Stimulated activated CD4-positive, alpha-beta T cell treated with anti-CD3 and anti-CD28 coated beads, Interleukin-4, amount 100 ng/mL, for 1 hour (primary cell): ENCODE data around the gene SHISA5.
A peak's percentile ranks its signal among the peaks of the same experiment; 100 is the strongest.
"Not testable (repeated sequence)": the region's sequence is repeated elsewhere in the genome, so short reads cannot be mapped to it uniquely, and the experiment has no call there.

ENCODE experiments used
- DNase-seq: peaks from one replicate; pipeline ENCODE4 v3.0.0-alpha.2; 2020

SHISA5 gene

DNA sequence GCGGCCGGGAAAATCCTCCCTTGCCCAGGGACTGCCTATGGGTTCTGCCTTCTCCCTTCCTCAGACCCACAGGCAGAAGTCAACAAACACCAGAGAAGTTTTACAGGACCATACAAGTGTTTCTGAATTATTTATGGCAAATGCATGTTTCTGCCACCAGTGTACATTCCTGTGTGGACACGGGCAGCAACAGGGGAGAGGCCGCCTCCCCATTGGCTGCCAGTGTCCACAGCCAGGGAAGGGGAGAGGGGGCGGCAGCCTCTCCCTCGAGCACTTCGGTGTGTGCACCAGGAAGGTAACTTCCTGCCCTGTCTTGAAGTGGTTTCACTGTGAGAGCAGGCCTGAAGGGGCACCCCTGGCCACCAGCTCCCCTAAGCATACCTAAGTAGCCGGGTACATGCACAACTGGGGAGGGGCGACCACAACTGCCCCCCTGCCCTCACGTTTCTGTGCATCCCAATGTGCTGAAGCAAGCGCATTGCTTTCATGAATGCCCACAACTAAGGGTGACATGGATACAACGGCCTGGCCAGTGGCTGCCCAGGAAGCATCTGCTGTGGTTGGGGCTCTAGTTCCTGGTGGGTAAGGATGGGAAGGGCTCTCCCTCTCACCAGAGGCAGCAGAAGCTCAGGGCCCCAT, 14.8 kb upstream of the SHISA5 start:
- no peak for DNase-seq

DNA sequence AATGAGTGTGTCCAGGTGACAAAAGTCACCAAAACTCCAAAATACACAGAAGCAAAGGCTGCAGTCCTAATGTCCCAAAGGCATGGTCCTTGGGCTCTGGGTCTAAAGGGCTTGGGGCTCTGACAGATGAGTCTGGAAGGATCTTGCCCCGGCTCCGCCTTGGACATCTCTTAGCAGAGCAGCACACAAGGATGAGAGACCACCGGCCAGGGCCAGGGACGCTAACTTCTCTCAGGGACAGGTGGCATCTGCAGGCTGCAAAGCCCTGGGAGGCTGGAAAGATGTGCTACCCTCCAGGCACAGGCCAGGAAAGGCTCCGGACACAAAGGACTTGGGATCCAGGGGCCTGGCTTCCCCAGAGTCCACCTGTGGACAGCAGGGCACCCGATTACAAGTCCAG, 14.1 kb upstream of the SHISA5 start:
- no peak for DNase-seq

- peak; percentile 16 for DNase-seq
Measured at GRCh38 chr3:48516571-48516970, 12.6 kb upstream of the SHISA5 start.

- DNase-seq: no peak
Measured at GRCh38 chr3:48514431-48515227, 10.7 kb upstream of the SHISA5 start.

DNA sequence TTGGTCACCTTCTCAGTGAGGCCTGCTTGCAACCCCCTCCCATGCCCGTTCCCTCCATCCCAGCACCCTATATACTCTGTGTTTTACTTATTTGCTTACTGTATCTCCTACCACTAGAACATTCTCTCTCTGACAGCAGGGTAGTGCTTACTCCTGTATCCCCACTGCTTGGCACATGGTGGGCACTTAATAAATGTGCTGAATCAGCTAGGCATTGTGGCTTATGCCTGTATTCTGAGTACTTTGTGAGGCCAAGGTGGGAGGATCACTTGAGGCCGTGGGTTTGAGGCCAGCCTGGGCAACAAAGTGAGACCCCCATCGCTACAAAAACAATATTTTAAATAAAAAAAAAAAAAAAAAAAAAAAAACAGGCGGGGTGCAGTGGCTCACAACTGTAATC, 7.6 kb upstream of the SHISA5 start:
- no peak for DNase-seq

DNA sequence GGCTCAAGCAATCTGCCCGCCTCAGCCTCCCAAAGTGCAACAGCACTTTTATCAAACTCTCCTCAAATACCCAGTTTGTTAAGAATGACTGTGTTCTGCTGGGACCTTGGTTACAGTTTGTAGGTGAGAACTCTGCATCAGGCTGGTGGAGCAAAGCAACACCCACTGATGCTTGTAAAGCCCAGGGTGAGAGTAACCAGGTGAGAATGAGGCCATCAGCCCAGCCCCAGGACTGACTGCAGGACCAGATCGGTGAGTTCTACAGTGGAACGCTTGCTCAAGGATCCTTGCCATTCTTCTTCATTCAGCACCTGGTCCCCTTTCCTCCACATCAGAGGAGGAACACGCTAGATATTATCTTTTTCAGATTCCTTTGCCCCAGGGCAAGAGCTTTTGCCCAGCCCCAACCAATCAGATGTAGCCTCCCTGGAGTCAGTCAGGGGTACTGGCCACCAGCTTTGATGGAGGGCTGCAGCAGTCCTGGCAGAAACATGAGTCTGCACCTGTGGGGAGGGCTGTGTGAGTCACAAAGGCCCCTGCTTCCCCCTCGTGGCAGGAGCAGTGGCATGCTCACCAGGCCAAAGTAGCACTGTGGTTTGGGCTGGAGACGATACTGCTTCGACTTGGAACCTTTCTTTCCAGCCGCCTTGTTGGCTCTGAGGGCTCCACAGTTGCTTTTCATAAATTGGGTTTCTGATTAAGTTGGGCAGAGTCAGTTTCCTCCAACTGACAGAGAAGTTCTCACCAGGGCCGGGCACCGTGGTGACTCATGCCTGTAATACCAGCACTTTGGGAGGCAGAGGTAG, 3.5 kb upstream of the SHISA5 start:
- DNase-seq: peak; percentile 66

GRCh38 chr3:48505968-48506504, 2.1 kb upstream of the SHISA5 start:
- DNase-seq: no peak

GRCh38 chr3:48505146-48505545, 1.2 kb upstream of the SHISA5 start:
- no peak for DNase-seq

DNA sequence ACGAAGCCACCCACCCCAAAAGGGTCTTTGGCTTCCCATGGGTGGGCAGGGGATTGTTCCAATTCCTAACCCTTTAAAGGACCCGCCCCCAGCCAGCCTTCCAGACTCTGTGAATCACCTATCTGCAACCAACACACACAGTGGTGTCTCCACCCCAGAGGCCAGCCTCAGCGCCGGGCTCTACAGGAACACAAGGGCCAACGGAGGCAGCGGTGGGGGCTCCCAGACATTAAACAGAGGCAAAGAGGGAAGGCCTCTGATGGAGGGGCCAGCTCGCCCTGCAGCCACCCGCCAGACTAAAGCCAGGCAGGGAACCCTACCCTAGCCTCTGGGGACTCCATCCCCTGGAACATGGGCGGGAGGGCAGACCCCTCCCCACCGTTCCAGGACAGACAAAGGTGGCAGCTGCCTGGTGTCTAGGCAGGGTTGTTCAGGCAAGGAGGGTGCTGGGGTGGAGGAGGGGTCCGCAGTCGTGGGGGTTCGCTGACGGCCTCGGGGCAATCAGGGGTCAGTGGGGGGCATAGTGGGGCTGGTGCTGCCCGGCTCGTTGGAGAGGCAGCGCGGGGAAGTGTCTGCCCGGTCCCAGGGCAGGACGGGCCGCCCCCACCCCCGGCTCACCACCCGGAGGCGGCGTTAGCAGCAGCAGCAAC, 448 bp downstream of the SHISA5 start:
- DNase-seq: no peak

DNA sequence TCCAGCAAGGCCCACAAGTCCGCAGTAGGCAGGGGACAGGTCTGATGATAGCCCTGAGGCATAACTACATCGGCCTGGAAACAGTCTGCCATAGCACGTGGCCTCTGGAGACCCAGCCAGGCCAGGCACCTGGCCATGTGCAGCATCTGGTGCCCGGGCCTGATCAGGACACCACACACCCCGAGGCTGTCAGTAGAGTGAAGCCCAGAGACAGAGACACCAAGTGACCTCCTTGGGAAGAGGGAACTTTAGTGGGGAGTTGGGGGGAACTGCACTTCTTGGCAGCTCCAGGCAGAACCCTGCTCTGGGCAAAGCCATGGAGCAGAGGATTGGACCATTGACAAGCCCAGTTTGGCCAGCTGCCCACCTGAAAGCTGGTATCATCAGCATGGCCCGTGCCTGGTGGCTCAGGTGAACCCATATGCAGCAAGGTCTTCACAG, 1.2 kb downstream of the SHISA5 start:
- DNase-seq: no peak

- no peak for DNase-seq
Measured at GRCh38 chr3:48502121-48502520, 1.9 kb downstream of the SHISA5 start.

DNA sequence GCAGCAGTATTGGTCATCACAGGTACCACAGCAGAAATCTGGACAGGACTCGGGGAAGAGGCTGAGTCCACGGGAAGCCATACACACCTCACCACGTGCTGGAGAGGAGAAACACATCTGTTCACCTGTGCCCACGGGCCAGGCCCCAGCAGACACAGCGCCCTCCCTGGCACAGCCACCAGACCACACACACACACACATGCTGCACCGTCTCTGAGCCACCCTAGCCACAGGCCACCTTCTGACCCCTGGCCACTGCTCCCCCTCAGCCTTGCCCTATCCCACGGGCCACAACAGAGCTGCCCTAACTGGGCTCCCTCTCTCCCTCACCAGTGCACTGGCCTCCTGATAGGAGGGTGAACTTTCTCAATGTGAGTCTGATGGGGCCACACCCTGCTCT, 2.8 kb downstream of the SHISA5 start:
- DNase-seq: no peak

DNA sequence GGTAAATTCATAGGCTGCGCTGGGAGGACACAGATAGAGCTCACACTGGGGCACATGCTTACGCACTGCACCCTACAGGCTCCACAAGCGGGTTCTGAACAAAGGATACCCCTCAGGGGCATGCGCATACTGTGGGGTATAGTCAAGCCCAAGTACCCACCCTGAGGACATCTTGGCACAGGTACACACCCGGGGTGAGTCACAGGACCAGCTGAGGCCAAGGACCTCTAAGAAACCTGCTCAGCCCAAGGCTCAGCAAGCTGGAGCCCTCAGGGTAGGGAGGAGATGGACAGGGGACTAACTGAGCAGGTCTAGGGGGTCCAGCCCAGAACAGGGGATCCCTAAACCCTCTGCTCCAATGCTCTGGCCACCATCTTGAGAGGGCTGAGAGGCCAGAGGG, 3.3 kb downstream of the SHISA5 start:
- DNase-seq: no peak

- DNase-seq: no peak
Measured at GRCh38 chr3:48493203-48493501, 10.8 kb downstream of the SHISA5 start.

- no peak for DNase-seq
Measured at GRCh38 chr3:48492461-48493202, 11.3 kb downstream of the SHISA5 start.

GRCh38 chr3:48486952-48487351, 17.0 kb downstream of the SHISA5 start:
- DNase-seq: no peak

DNA sequence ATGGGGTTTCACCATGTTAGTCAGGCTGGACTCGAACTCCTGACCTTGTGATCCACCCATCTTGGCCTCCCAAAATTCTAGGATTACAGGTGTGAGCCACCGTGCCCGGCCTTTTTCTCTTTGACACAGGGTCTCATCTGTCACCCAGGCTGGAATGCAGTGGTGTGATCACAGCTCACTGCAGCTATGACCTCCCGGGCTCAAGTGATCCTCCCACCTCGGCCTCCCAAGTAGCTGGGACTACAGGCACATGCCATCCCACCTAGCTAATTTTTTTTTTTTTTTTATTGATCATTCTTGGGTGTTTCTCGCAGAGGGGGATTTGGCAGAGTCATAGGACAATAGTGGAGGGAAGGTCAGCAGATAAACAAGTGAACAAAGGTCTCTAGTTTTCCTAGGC, 21.2 kb downstream of the SHISA5 start:
- not testable (repeated sequence) for DNase-seq

GRCh38 chr3:48480891-48481290, 23.1 kb downstream of the SHISA5 start:
- DNase-seq: not testable (repeated sequence)

GRCh38 chr3:48478626-48479555, 25.1 kb downstream of the SHISA5 start:
- peak; percentile 43 for DNase-seq

DNA sequence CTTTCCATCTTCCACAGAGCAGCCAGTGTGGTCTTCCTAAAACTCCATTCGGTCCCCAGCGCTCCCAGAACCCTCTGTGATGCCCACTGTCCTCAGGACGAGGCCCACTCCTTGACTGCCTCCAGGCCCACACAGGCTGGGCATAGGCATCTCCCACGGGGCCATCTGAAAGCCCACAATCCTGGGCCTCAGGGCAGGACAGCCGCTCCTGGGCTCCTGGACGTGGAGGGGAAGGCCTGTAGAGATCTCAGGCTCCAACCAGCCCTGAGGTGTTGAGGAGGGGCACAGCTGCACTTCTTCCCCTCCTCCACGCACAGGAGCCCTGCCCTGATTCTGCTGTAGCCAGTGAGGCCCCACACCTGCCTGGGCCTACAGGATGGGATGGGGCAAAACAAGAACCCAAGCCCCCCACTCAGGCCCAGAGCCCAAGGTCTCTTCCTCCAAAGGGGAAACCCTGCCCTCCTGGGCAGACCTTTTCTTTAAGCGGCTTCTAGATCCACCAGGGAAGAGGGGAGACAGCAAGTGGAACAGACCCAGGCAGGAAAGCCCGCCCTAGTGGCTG, 25.9 kb downstream of the SHISA5 start:
- DNase-seq: no peak
